ENCODE measurements around the gene APOC3.

The APOC3 gene

GRCh38 chr11:116879800-116880625, 50.3 kb downstream of the APOC3 start:
- DNase-seq: peak; percentile 76

DNA sequence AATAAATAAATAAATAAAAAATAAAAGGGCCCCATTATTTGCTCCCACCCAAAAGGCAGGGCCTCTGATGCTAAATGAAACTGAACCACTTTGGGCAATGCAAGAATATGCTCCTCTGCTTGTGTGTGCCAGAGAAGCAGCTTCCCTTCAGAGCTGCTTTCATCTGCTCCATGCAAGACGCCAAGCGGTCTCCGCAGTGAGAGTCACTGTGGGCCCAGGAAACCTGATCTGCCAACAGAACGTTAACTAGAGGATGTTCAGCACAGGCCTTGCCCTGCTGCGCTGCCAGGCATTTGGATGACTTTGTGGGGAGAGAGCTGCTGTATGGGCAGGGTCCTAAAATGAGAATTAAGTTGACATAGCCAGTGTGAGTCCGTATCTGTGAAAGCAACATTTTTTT, 51.4 kb downstream of the APOC3 start:
- no peak for DNase-seq

DNA sequence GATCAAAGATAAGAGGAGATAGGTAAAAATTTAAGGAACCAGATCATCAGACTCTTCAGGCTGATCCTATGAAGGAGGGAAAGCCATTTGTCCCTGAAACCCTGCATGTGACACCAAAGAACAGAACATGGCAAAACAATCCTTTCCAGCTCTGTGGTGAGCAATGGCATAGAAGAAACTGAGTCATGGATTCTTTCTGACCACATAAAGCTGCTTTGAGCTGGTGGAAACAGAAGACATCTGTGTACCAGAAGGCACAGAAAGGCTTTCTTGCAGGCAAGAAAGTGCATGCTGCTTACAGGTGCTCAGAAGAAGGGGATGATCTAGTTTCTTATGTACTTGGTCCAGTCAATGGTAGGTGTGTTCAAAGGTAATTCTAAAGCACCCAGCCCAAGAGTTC, 52.7 kb downstream of the APOC3 start:
- no peak for DNase-seq

Measured in MV-4-11 (cell line).